HepG2 (cell line): Measurements from ENCODE around the gene CYBC1. TPM values are rescaled to one million over a fixed set of nuclear protein-coding genes. Genes with fewer than 3 reads are reported as not detected.

Source experiments
- CHD2 ChIP-seq: IDR thresholded peaks from 2 replicates; pipeline ENCODE4 v1.6.1; 2011; ENCODE audit warnings: low read depth, low read length, improper control_type of control experiment
- DNMT3B ChIP-seq: conservative IDR thresholded peaks from 2 replicates; pipeline ENCODE4 v1.6.1; 2016; ENCODE audit warnings: missing biosample characterization, control low read depth
- EED ChIP-seq: sonication (generic); formaldehyde crosslinking; IDR thresholded peaks from 2 replicates; pipeline ENCODE4 v1.5.0; 2020; ENCODE audit warnings: mild to moderate bottlenecking, missing genetic modification reagents
- EZH2 ChIP-seq: conservative IDR thresholded peaks from 2 replicates; pipeline ENCODE4 v1.6.1; 2012; ENCODE audit warnings: mild to moderate bottlenecking, low read depth, low read length, moderate library complexity
- FOXA3 ChIP-seq: IDR thresholded peaks from 2 replicates; pipeline ENCODE4 v1.6.1; 2016; ENCODE audit warnings: missing genetic modification reagents, missing compliant biosample characterization
- GATAD2A ChIP-seq: IDR thresholded peaks from 2 replicates; pipeline ENCODE4 v1.6.1; 2016
- MTA1 ChIP-seq: sonication (generic); formaldehyde crosslinking; IDR thresholded peaks from 2 replicates; pipeline ENCODE4 v1.4.0; 2020; ENCODE audit warnings: missing genetic modification reagents, mild to moderate bottlenecking, borderline replicate concordance
- NR2F1 ChIP-seq, 2 experiments: fragments of 450-650 bp in 1 of 2; formaldehyde crosslinking in 1 of 2; IDR thresholded peaks; 2 replicates each; pipeline versions ENCODE4 v1.5.0 to v1.6.1; 2016 to 2020; ENCODE audit warnings: mild to moderate bottlenecking in 1 of 2, missing compliant biosample characterization in 1 of 2, missing genetic modification reagents in 1 of 2, moderate library complexity in 1 of 2
- PHB2 ChIP-seq: fragments of 450-650 bp; IDR thresholded peaks from 2 replicates; pipeline ENCODE4 v1.6.1; 2018; ENCODE audit not compliant: partially characterized antibody
- RXRA ChIP-seq: sonication (generic); formaldehyde crosslinking; IDR thresholded peaks from 2 replicates; pipeline ENCODE4 v1.5.1; 2020; ENCODE audit warnings: missing genetic modification reagents
- SAFB2 ChIP-seq: sonication (generic); formaldehyde crosslinking; IDR thresholded peaks from 2 replicates; pipeline ENCODE4 v1.5.1; 2020; ENCODE audit warnings: missing genetic modification reagents, low read depth, mild to moderate bottlenecking, borderline replicate concordance
- SATB2 ChIP-seq: sonication (generic); formaldehyde crosslinking; IDR thresholded peaks from 2 replicates; pipeline ENCODE4 v1.5.0; 2020; ENCODE audit warnings: missing genetic modification reagents
- SNAPC2 ChIP-seq: sonication (generic); formaldehyde crosslinking; IDR thresholded peaks from 2 replicates; pipeline ENCODE4 v1.8.1; 2022; ENCODE audit warnings: mild to moderate bottlenecking, missing genetic modification reagents
- TEAD2 ChIP-seq: sonication (generic); formaldehyde crosslinking; IDR thresholded peaks from 2 replicates; pipeline ENCODE4 v1.9.0; 2021; ENCODE audit warnings: missing genetic modification reagents
- ZFY ChIP-seq: sonication (generic); formaldehyde crosslinking; IDR thresholded peaks from 2 replicates; pipeline ENCODE4 v1.4.0; 2020; ENCODE audit warnings: missing genetic modification reagents
- ZNF10 ChIP-seq: sonication (generic); formaldehyde crosslinking; IDR thresholded peaks from 2 replicates; pipeline ENCODE4 v1.4.0; 2020; ENCODE audit warnings: mild to moderate bottlenecking, low read depth, missing genetic modification reagents, borderline replicate concordance
- ZNF280D ChIP-seq: sonication (generic); formaldehyde crosslinking; IDR thresholded peaks from 2 replicates; pipeline ENCODE4 v1.5.1; 2020; ENCODE audit warnings: mild to moderate bottlenecking, missing genetic modification reagents
- ZNF501 ChIP-seq: sonication (generic); formaldehyde crosslinking; IDR thresholded peaks from 2 replicates; pipeline ENCODE4 v1.5.1; 2020; ENCODE audit warnings: mild to moderate bottlenecking, moderate library complexity, missing genetic modification reagents
- ZNF547 ChIP-seq: sonication (generic); formaldehyde crosslinking; IDR thresholded peaks from 2 replicates; pipeline ENCODE4 v1.5.1; 2020; ENCODE audit warnings: mild to moderate bottlenecking, missing genetic modification reagents
- ZNF768 ChIP-seq: sonication (generic); formaldehyde crosslinking; IDR thresholded peaks from 2 replicates; pipeline ENCODE4 v1.4.0; 2020; ENCODE audit warnings: missing genetic modification reagents
- ZNF850 ChIP-seq: sonication (generic); formaldehyde crosslinking; conservative IDR thresholded peaks from 2 replicates; pipeline ENCODE4 v1.9.0; 2021; ENCODE audit warnings: mild to moderate bottlenecking, missing genetic modification reagents
- polyA plus RNA-seq, 8 experiments: library from polyadenylated mRNA; depleted of rRNA in 3 of 8; stranded (reverse) in 7 of 8; unstranded in 1 of 8; fragments of >200 nt; fragmentation: Illumina TruSeq in 4 of 8; extraction: Trizol in 4 of 8; gene quantifications; 2 replicates each; pipeline versions ENCODE4 v1.2.1 to v1.2.3, GENCODE V29; 2011 to 2016; ENCODE audit warnings: low read depth in 4 of 8, missing spikeins in 1 of 8, mixed read lengths in 1 of 8; ENCODE audit not compliant: insufficient read depth in 1 of 8
- total RNA-seq, 5 experiments: library from RNA; depleted of rRNA; stranded (reverse); fragments of >200 nt; fragmentation: Illumina TruSeq; extraction: Trizol; gene quantifications; 2 replicates each; pipeline ENCODE4 v1.2.3, GENCODE V29; 2016; ENCODE audit warnings: low read depth in 1 of 5
- TF ChIP-seq, protein P1 (sequence below): IDR thresholded peaks from 2 replicates; pipeline ENCODE4 v1.6.1; 2016; ENCODE audit warnings: low read depth, missing genetic modification reagents, missing compliant biosample characterization

Gene CYBC1
- total and polyA plus RNA-seq, 2 of the 13 experiments (the other 11 are each of a cell fraction or from before 2014, with no cell fraction given), result 43.4 to 44.1 TPM

DNA sequence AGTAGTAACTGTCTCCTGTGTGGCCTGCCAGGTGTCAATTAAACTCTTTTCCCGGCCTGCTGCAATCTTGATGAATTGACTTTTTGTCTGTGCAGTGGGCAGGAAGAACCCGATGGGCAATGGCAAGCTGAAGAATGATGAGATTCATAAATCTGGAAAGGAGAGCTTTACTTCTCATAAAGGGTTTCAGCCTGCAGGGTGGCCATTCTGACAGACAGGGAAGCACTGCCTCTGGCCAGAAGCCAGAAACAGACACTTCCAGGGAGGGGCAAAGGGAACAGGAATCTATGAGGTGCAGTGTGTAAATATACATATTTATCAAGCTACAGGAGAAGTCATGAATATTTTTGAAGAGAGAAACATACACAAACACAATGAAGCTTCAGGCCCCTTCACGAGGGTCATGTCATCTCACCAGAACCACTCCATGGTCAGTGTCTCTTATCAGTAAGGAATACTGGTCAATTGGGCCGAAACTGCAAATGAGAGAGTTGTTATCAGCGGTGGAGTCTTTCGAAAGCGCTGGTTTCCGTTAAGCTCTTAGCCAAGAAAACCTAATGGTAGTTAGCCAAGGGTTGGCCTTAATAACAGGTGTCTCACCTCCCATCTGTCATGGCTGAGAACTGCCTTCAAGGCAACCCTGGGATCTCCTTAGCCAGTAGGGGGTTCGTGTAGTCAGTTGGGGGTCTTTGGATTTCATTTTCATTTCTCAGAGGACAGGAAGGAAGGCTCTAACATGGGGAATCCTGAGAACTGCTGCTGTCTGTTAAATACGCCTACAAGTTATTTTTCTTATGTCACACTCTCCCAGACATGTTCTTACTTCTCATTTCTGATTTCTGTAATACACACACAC lies 6.7 kb upstream of the CYBC1 start (continued):
- TF ChIP-seq ZNF10 (no peak), PHB2 (no peak), ZNF768 (no peak), ZNF850 (CRISPR knock-in tag) (no peak), SATB2 (CRISPR knock-in tag) (no peak), NR2F1 (CRISPR knock-in tag; IDR thresholded peaks at IDR 0.05) (no peak), GATAD2A (CRISPR knock-in tag) (no peak), CHD2 (no peak), ZFY (CRISPR knock-in tag) (no peak), DNMT3B (CRISPR knock-in tag) (no peak; the same call in 1 of the 2 replicates), ZNF547 (CRISPR knock-in tag) (no peak), ZNF501 (CRISPR knock-in tag) (no peak), SAFB2 (CRISPR knock-in tag) (no peak), ZNF280D (CRISPR knock-in tag) (0 out of 2 replicates have a peak, but pooled peaks have one; percentile 0), SNAPC2 (CRISPR knock-in tag) (no peak), EED (CRISPR knock-in tag) (no peak), FOXA3 (peak; percentile 28; the same call in 1 of the 2 replicates), EZH2 (no peak), MTA1 (CRISPR knock-in tag) (no peak), RXRA (no peak), TEAD2 (no peak)
- TF ChIP-seq, protein P1, sequence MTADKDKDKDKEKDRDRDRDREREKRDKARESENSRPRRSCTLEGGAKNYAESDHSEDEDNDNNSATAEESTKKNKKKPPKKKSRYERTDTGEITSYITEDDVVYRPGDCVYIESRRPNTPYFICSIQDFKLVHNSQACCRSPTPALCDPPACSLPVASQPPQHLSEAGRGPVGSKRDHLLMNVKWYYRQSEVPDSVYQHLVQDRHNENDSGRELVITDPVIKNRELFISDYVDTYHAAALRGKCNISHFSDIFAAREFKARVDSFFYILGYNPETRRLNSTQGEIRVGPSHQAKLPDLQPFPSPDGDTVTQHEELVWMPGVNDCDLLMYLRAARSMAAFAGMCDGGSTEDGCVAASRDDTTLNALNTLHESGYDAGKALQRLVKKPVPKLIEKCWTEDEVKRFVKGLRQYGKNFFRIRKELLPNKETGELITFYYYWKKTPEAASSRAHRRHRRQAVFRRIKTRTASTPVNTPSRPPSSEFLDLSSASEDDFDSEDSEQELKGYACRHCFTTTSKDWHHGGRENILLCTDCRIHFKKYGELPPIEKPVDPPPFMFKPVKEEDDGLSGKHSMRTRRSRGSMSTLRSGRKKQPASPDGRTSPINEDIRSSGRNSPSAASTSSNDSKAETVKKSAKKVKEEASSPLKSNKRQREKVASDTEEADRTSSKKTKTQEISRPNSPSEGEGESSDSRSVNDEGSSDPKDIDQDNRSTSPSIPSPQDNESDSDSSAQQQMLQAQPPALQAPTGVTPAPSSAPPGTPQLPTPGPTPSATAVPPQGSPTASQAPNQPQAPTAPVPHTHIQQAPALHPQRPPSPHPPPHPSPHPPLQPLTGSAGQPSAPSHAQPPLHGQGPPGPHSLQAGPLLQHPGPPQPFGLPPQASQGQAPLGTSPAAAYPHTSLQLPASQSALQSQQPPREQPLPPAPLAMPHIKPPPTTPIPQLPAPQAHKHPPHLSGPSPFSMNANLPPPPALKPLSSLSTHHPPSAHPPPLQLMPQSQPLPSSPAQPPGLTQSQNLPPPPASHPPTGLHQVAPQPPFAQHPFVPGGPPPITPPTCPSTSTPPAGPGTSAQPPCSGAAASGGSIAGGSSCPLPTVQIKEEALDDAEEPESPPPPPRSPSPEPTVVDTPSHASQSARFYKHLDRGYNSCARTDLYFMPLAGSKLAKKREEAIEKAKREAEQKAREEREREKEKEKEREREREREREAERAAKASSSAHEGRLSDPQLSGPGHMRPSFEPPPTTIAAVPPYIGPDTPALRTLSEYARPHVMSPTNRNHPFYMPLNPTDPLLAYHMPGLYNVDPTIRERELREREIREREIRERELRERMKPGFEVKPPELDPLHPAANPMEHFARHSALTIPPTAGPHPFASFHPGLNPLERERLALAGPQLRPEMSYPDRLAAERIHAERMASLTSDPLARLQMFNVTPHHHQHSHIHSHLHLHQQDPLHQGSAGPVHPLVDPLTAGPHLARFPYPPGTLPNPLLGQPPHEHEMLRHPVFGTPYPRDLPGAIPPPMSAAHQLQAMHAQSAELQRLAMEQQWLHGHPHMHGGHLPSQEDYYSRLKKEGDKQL (CRISPR knock-in tag), result no peak
